ENCODE results near the gene ICOSLG.

DNA sequence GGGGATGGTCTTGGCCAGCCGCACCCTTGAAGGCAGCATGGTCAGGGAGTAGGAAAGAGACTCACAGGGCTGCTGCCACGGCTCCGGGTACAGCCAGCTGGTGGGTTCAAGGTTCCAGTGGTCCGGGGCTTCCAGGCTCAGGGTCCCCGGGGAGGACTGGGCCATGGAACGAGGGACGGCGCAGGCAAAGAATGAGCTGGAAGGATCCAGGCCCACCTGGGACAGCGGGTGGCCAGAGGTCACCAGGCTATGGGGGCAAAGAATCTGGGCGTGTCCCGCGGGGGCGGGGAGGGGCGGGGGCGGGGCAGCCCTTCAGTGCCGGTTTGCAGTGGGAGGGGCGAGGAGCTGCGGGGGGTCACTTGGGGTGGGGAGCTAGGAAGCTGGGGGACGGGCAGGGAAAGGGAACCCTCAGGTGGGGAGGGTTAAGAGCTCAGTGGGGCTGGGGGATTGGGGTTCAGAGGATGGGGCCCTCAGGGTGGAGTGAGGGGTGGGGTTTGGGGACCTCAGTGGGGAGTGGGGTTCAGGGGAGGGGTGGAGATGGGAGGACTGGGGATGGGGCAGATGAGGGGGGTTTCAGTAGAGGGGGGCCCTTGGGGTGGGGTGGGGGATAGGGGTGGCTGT lies 21.0 kb upstream of the ICOSLG start, which contains the start of gene DNMT3L:
- TF ChIP-seq, protein P1, sequence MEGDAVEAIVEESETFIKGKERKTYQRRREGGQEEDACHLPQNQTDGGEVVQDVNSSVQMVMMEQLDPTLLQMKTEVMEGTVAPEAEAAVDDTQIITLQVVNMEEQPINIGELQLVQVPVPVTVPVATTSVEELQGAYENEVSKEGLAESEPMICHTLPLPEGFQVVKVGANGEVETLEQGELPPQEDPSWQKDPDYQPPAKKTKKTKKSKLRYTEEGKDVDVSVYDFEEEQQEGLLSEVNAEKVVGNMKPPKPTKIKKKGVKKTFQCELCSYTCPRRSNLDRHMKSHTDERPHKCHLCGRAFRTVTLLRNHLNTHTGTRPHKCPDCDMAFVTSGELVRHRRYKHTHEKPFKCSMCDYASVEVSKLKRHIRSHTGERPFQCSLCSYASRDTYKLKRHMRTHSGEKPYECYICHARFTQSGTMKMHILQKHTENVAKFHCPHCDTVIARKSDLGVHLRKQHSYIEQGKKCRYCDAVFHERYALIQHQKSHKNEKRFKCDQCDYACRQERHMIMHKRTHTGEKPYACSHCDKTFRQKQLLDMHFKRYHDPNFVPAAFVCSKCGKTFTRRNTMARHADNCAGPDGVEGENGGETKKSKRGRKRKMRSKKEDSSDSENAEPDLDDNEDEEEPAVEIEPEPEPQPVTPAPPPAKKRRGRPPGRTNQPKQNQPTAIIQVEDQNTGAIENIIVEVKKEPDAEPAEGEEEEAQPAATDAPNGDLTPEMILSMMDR (conservative IDR thresholded peaks at IDR 0.05; ENCODE audit: low read depth in 2 of 2) = no peak
- no peak for TF ChIP-seq EZH2 (IDR thresholded peaks at IDR 0.05; ENCODE audit: low read depth, unreplicated experiment)
- TF ChIP-seq POLR2AphosphoS5 (IDR thresholded peaks at IDR 0.05; ENCODE audit: low read depth) = no peak

Data from GM23338 (cell line).